Activated CD8-positive, alpha-beta T cell treated with anti-CD3 and anti-CD28 coated beads for 36 hours (primary cell): ENCODE results near the gene SPAG5. TPM values are rescaled to one million over a fixed set of nuclear protein-coding genes. Genes with fewer than 3 reads are reported as not detected.

Source experiments
- ATAC-seq: fragments of 200-7000 bp; cut with Tn5 transposase; one replicate; pipeline ENCODE4 v1.10.0; 2021; ENCODE audit warnings: mild to moderate bottlenecking, moderate library complexity
- CTCF ChIA-PET: fragments of 350-600 bp; sonication (Branson Sonifier 250); formaldehyde crosslinking; loops from one replicate; lab custom pipeline; 2021; ENCODE audit warnings: antibody characterized with exemption; lab: Charles Lee
- POLR2A ChIA-PET: fragments of 350-600 bp; sonication (Branson Sonifier 250); formaldehyde crosslinking; loops from one replicate; lab custom pipeline; 2021; ENCODE audit warnings: antibody characterized with exemption; lab: Charles Lee
- DNase-seq: peaks from one replicate; pipeline ENCODE4 v3.0.0-alpha.2; 2020
- H3K27ac Mint-ChIP-seq: one replicate; pipeline ENCODE4 v1.8.0; 2021; ENCODE audit warnings: mild to moderate bottlenecking, mixed read lengths
- H3K27me3 Mint-ChIP-seq: one replicate; pipeline ENCODE4 v1.8.0; 2021; ENCODE audit warnings: mixed read lengths
- H3K36me3 Mint-ChIP-seq: one replicate; pipeline ENCODE4 v1.8.0; 2021; ENCODE audit warnings: low read depth, mixed read lengths
- H3K4me1 Mint-ChIP-seq: one replicate; pipeline ENCODE4 v1.8.0; 2021; ENCODE audit warnings: low read depth, mixed read lengths
- H3K4me3 Mint-ChIP-seq: one replicate; pipeline ENCODE4 v1.8.0; 2021; ENCODE audit warnings: mild to moderate bottlenecking, moderate library complexity, mixed read lengths
- H3K9me3 Mint-ChIP-seq: one replicate; pipeline ENCODE4 v1.8.0; 2021; ENCODE audit warnings: mixed read lengths
- intact Hi-C: fragments of 100-400 bp; cut with micrococcal nuclease; formaldehyde crosslinking; loops from one replicate; pipeline ENCODE4 v1.10.0; 2022
- total RNA-seq, 2 experiments: library from RNA; stranded (reverse); gene quantifications; one replicate each; pipeline ENCODE4 v1.2.3, GENCODE V29; 2021
- TF ChIP-seq, protein P1 (sequence below): fragments of 200-600 bp; IDR thresholded peaks from one replicate; pipeline ENCODE4 v1.8.0; 2022; ENCODE audit warnings: antibody characterized with exemption, mild to moderate bottlenecking

Gene SPAG5
- total RNA-seq, 2 experiments from 2014 or later: 140 to 141 TPM

DNA sequence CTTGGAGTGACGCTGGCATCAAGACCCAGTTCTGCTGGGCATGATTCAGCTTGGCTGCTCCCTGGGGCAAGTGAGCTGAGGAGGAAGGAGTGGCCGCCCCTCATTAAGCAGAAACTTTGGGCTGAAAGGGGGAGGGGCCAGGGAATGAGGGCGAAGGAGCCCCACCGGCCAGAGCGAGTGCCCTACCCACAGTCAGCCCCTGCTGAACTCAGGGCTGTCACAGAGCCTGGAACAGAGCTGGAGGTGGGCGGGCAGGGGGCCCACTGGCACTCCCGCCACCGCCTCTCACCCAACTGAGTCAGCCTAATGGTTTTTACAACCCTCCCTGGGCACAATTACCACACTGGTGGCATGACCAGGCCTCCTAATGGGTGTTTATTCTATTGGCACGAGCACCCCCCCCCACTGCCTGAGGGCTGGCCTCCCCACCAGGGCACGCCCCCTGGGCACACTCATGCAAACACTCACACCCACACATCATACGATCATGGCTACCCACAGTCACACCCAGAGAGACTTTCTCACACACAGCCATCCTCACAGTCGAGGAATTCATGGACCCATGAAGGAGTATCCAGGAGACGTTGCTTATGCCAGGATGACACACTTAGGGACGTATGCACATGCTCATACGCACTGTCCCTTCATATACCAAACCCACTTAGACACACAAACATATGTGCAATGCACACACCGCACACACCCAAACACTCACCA, 65.6 kb downstream of the SPAG5 start:
- no peaks in the 10 kb centered on the region for H3K4me1 Mint-ChIP-seq
- ChIA-PET POLR2A (no interaction called here), CTCF (no interaction called here)
- DNase-seq: no peak
- ATAC-seq: no peak
- TF ChIP-seq, protein P1, sequence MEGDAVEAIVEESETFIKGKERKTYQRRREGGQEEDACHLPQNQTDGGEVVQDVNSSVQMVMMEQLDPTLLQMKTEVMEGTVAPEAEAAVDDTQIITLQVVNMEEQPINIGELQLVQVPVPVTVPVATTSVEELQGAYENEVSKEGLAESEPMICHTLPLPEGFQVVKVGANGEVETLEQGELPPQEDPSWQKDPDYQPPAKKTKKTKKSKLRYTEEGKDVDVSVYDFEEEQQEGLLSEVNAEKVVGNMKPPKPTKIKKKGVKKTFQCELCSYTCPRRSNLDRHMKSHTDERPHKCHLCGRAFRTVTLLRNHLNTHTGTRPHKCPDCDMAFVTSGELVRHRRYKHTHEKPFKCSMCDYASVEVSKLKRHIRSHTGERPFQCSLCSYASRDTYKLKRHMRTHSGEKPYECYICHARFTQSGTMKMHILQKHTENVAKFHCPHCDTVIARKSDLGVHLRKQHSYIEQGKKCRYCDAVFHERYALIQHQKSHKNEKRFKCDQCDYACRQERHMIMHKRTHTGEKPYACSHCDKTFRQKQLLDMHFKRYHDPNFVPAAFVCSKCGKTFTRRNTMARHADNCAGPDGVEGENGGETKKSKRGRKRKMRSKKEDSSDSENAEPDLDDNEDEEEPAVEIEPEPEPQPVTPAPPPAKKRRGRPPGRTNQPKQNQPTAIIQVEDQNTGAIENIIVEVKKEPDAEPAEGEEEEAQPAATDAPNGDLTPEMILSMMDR: no peak
- H3K4me3 Mint-ChIP-seq: no peak overlapping the region
- intact Hi-C loops: no loop called here
- H3K36me3 Mint-ChIP-seq: no peaks in the 10 kb centered on the region
- H3K27ac Mint-ChIP-seq: no peak overlapping the region
- no peaks in the 10 kb centered on the region for H3K9me3 Mint-ChIP-seq
- H3K27me3 Mint-ChIP-seq: no peaks in the 10 kb centered on the region

DNA sequence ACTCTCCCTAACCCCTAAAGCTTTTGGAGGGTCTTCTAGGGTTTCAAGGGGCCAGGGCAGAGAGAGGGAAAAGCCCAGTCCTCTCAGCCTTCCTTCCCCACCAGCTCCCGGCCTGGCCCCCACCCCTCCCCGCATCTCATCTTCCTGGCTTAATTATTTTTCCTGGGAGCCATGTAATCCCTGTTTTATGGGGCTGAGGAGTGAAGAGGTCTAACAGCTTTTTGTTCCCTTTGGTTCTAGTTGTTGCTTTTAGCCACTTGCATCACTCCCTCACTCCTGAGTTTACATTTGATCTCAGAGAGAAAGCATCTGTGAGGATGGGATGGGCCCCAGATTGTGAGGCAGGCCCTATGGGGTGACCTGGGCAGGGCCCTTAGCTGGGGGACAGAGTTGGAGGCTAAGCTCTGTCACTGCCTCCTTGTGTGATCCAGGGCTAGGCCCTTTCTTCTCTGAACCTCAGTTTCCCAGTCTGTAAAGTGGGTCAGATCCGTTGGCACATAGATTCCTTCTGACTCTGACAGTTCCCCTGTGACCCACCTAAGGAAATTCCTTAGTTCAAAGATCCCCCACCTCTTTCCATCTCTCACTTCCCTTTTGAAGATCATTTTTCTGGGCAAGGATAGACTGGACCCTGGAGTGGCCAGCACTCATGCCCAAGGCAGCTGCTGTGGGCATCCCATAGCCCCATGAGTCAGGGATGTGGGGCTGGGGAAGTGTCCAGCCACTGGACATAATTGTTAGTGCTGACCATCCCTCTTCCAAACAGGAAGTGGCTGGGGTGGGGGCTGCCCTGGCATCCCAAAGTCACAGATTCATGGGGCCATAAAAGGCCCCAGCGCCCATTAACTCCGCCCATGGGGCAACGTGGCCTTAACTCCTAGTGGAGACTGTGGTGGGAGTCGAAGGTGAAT, 66.5 kb downstream of the SPAG5 start:
- ChIA-PET POLR2A (no interaction called here), CTCF (interaction anchor here (1.3 to 2.0 kb wide), 3 partner anchors 8 to 116 kb away, joined by 4 to 7 read pairs (median 6); no protein-coding TSS in a partner anchor)
- DNase-seq: no peak
- Mint-ChIP-seq H3K4me3 (no peak overlapping the region), H3K36me3 (no peaks in the 10 kb centered on the region), H3K27me3 (no peaks in the 10 kb centered on the region), H3K4me1 (no peaks in the 10 kb centered on the region), H3K9me3 (no peaks in the 10 kb centered on the region), H3K27ac (no peak overlapping the region)
- ATAC-seq: no peak
- TF ChIP-seq, protein P1: no peak
- intact Hi-C loops: no loop called here

DNA sequence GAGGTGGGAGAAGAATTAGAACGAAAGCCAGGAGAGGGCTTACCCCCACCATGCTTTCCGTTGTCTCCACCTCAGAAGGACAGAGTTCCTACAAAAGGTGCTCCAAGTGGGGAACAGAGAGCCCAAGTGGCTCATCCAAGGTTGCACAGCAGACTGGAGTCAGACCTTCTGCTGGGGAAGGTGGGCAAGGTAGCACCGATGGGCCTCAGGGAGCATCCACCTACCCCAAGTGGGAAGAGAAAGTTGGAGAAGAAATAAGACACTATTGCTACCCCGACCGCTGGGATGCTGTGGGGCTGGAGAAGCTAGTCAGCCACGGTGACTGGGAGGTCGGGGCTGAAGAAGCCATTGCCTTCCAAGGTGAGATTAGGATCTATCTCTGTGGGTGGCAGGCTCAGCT, 67.9 kb downstream of the SPAG5 start:
- intact Hi-C loops: no loop called here
- Mint-ChIP-seq H3K36me3 (no peaks in the 10 kb centered on the region), H3K4me3 (no peak overlapping the region), H3K9me3 (no peaks in the 10 kb centered on the region), H3K27ac (no peak overlapping the region), H3K4me1 (no peaks in the 10 kb centered on the region), H3K27me3 (no peaks in the 10 kb centered on the region)
- TF ChIP-seq, protein P1: no peak
- DNase-seq: no peak
- ChIA-PET POLR2A (no interaction called here), CTCF (interaction anchor here (1.3 to 2.0 kb wide), 3 partner anchors 10 to 115 kb away, joined by 4 to 7 read pairs (median 6); no protein-coding TSS in a partner anchor)
- no peak for ATAC-seq

DNA sequence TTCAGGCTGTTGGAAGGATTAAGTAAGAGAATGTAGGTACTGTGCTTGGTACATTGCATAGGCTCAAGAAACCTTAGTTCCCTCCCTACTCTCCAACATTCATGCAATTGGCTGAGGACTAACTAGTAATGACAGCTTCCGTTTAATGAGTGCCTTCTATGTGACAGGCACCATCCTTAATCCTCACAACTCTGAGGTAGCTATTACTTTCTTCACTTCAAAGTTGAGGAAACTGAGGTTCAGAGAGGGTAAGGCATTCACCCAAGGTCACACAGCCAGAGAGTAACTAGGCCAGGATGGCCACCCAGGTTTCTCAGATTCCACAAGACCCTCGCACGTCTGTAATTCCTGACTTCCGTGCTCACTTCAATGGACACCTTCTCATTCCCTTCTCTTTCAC, 68.6 kb downstream of the SPAG5 start:
- DNase-seq: no peak
- CTCF ChIA-PET: interaction anchor here (2.6 kb wide), 1 partner anchor 10 kb away, joined by 7 read pairs; no protein-coding TSS in a partner anchor
- POLR2A ChIA-PET: no interaction called here

More for the DNA sequence above, 68.6 kb downstream of the SPAG5 start:
- no peaks in the 10 kb centered on the region for H3K9me3 Mint-ChIP-seq
- no peaks in the 10 kb centered on the region for H3K27me3 Mint-ChIP-seq
- intact Hi-C loops: no loop called here
- H3K27ac Mint-ChIP-seq: no peak overlapping the region
- H3K4me3 Mint-ChIP-seq: no peak overlapping the region
- no peaks in the 10 kb centered on the region for H3K4me1 Mint-ChIP-seq
- TF ChIP-seq, protein P1: no peak
- H3K36me3 Mint-ChIP-seq: no peaks in the 10 kb centered on the region
- ATAC-seq: no peak
